Cerebellar nuclear complex (tissue), 1 donor: Measurements from ENCODE around the gene NELL2.

Experiments
- DNase-seq, 2 experiments: peaks; one replicate each; lab custom pipeline; 2025; lab: John Stamatoyannopoulos, UW

NELL2 gene

GRCh38 chr12:44465139-44465538 lies 411.0 kb downstream of the NELL2 start:
- DNase-seq: no peak

GRCh38 chr12:44464180-44464579 lies 411.9 kb downstream of the NELL2 start:
- DNase-seq: no peak

GRCh38 chr12:44462729-44463128 lies 413.4 kb downstream of the NELL2 start:
- no peak for DNase-seq

GRCh38 chr12:44460261-44460660 lies 415.9 kb downstream of the NELL2 start:
- DNase-seq: no peak

- DNase-seq: peak in 1 of 2 experiments; percentile 13
These were observed 416.5 kb downstream of the NELL2 start for GRCh38 chr12:44459569-44459968.
